PC-3 (cell line): ENCODE measurements around the gene QPCTL.

Experiments
- EZH2 ChIP-seq: fragments of 300-600 bp; sonication (generic); IDR thresholded peaks from one replicate; pipeline ENCODE4 v1.6.1; 2017; ENCODE audit warnings: antibody characterized with exemption, mild to moderate bottlenecking, low read length; ENCODE audit not compliant: unreplicated experiment
- EZH2phosphoT487 ChIP-seq: fragments of 300-600 bp; sonication (generic); IDR thresholded peaks from 2 replicates; pipeline ENCODE4 v1.6.1; 2018; ENCODE audit warnings: mild to moderate bottlenecking, antibody characterized with exemption, low read length, borderline replicate concordance
- TF ChIP-seq, protein P1 (sequence below): fragments of 300-600 bp; sonication (generic); conservative IDR thresholded peaks from 2 replicates; pipeline ENCODE4 v1.5.1; 2017; ENCODE audit warnings: antibody characterized with exemption, low read depth, mild to moderate bottlenecking, low read length

DNA sequence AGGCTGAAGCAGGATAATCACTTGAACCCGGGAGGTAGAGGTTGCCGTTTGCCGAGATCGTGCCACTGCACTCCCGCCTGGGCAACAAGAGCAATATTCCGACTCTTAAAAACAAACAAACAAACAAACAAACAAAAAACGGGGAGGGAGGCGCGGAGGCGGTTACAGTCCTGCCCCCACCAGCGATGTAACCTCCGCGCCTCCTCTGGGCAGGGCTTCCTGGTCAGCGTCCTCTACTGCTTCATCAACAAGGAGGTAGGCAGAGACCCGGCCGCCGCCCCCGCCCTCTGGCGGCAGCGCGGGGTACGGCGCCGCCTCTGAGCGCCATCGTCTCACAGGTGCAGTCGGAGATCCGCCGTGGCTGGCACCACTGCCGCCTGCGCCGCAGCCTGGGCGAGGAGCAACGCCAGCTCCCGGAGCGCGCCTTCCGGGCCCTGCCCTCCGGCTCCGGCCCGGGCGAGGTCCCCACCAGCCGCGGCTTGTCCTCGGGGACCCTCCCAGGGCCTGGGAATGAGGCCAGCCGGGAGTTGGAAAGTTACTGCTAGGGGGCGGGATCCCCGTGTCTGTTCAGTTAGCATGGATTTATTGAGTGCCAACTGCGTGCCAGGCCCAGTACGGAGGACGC, 11.0 kb upstream of the QPCTL start:
- TF ChIP-seq, protein P1, sequence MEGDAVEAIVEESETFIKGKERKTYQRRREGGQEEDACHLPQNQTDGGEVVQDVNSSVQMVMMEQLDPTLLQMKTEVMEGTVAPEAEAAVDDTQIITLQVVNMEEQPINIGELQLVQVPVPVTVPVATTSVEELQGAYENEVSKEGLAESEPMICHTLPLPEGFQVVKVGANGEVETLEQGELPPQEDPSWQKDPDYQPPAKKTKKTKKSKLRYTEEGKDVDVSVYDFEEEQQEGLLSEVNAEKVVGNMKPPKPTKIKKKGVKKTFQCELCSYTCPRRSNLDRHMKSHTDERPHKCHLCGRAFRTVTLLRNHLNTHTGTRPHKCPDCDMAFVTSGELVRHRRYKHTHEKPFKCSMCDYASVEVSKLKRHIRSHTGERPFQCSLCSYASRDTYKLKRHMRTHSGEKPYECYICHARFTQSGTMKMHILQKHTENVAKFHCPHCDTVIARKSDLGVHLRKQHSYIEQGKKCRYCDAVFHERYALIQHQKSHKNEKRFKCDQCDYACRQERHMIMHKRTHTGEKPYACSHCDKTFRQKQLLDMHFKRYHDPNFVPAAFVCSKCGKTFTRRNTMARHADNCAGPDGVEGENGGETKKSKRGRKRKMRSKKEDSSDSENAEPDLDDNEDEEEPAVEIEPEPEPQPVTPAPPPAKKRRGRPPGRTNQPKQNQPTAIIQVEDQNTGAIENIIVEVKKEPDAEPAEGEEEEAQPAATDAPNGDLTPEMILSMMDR, result peak; percentile 76
- TF ChIP-seq EZH2 (no peak), EZH2phosphoT487 (no peak)
